Measurements from ENCODE around the gene DNM1. TPM values are rescaled to one million over a fixed set of nuclear protein-coding genes. Genes with fewer than 3 reads are reported as not detected.

Gene DNM1
- total and polyA plus RNA-seq, 2 of the 8 experiments (the other 6 are each of a cell fraction or from before 2014, with no cell fraction given): 34.3 to 62.7 TPM

DNA sequence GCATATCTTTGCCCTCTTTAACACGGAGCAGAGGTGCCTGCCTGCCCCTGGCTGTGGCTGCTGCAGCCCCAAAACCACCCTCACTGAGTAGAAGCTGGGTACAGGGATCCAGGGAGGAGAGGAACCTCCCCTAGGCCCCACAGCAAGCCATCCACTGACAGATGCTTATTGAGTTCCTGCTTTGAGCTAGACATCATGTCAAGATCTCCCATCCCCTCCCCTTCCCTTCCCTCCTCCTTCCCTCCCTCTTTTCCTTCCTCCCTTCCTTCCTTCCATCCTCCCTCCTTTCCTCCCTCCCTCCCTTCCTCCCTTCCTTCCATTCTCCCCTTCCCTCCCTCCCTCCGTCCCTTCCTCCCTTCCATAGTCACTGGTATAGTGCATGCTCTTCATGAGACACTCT is 43.3 kb downstream of the DNM1 start:
- Histone ChIP-seq H3K79me1 (ENCODE audit: low read depth, low read length) (no peaks in the 10 kb centered on the region), H2BK120ac (replicated peaks; ENCODE audit: low read depth, low read length) (no peak overlapping the region), H4K20me1 (replicated peaks in 1 of 2; ENCODE audit: control insufficient read depth in 1 of 2, insufficient read depth in 2 of 2, low read length in 2 of 2) (peaks cover 4 to 11% of the 10 kb centered on the region in 2 experiments), H2BK20ac (ENCODE audit: low read length) (no peak overlapping the region), H3K4me2 (ENCODE audit: insufficient read depth in 1 of 2, low read depth in 2 of 2, low read length in 2 of 2) (no peak overlapping the region), H3K4me1 (replicated peaks in 1 of 4; ENCODE audit: control insufficient read depth in 3 of 4, insufficient read depth in 4 of 4, low read length in 3 of 4) (peaks cover 5 to 22% (median 11%) of the 10 kb centered on the region in 4 experiments), H3K27me3 (replicated peaks in 1 of 4; ENCODE audit: control insufficient read depth in 3 of 4, extremely low read depth in 1 of 4, insufficient read depth in 3 of 4, low read length in 3 of 4) (no peaks in the 10 kb centered on the region; a peak in 1 of 7 replicates), H3K27ac (ENCODE audit: low read depth, low read length) (no peak overlapping the region), H3K18ac (ENCODE audit: extremely low read depth, low read length) (no peak overlapping the region), H2BK5ac (ENCODE audit: low read depth, low read length) (no peak overlapping the region), H4K91ac (replicated peaks; ENCODE audit: insufficient read length, low read length) (no peak overlapping the region), H3K14ac (ENCODE audit: insufficient read length) (no peak overlapping the region), H3K23me2 (ENCODE audit: low read depth, low read length) (peaks cover 18% of the 10 kb centered on the region), H3K9me3 (ENCODE audit: insufficient read depth in 2 of 2, low read depth in 1 of 2, low read length in 1 of 2) (no peaks in the 10 kb centered on the region), H3K9ac (replicated peaks in 1 of 4; ENCODE audit: extremely low read depth in 1 of 4, low read depth in 3 of 4, low read length in 3 of 4) (no peak overlapping the region), H4K8ac (ENCODE audit: extremely low read depth, insufficient read depth, low read length) (no peak overlapping the region), H3K79me2 (ENCODE audit: control insufficient read depth in 1 of 2, insufficient read depth in 2 of 2, low read length in 2 of 2) (no peaks in the 10 kb centered on the region), H3K4me3 (ENCODE audit: extremely low read depth in 1 of 4, insufficient read depth in 2 of 4, low read depth in 3 of 4, low read length in 4 of 4) (no peak overlapping the region), H4K5ac (ENCODE audit: insufficient read length, low read depth, low read length) (no peak overlapping the region), H3K23ac (ENCODE audit: insufficient read length) (no peak overlapping the region), H2AFZ (ENCODE audit: low read length) (no peak overlapping the region), H3K4ac (replicated peaks; ENCODE audit: insufficient read length, low read depth, low read length) (no peak overlapping the region), H2BK12ac (ENCODE audit: low read depth, low read length) (no peak overlapping the region), H2AK5ac (ENCODE audit: low read depth, low read length) (no peak overlapping the region), H3K36me3 (ENCODE audit: control insufficient read depth in 2 of 4, insufficient read depth in 4 of 4, low read length in 3 of 4) (no peaks in the 10 kb centered on the region), H3K56ac (replicated peaks; ENCODE audit: insufficient read length, low read depth, low read length) (no peak overlapping the region), H2BK15ac (ENCODE audit: low read length) (no peak overlapping the region)
- WGBS, 2 experiments (ENCODE audit: extremely low coverage in 1 of 2, insufficient coverage in 1 of 2, insufficient read length in 1 of 2, insufficient replicate concordance in 2 of 2, low coverage in 1 of 2, low lambda C conversion rate in 2 of 2, missing lambda C conversion rate in 1 of 2): 71% methylated on average over 2 of the region's 2 CpGs; no CpG with 5 or more reads in 1 of the 2 experiments
- TF ChIP-seq SP1 (IDR thresholded peaks at IDR 0.05; ENCODE audit: low read depth, low read length): no peak
- no peak for TF ChIP-seq SP4 (IDR thresholded peaks at IDR 0.05; ENCODE audit: low read length)
- no peak for TF ChIP-seq EZH2 (IDR thresholded peaks at IDR 0.05; ENCODE audit: low read depth, low read length, severe bottlenecking)
- no peak for TF ChIP-seq CEBPB (IDR thresholded peaks at IDR 0.05; ENCODE audit: low read depth, low read length)
- no peak for TF ChIP-seq POLR2A (IDR thresholded peaks at IDR 0.05; ENCODE audit: control extremely low read depth in 1 of 2, low read depth in 2 of 2, low read length in 2 of 2)
- no peak for TF ChIP-seq MAFK (IDR thresholded peaks at IDR 0.05; ENCODE audit: low read depth, low read length)
- TF ChIP-seq TCF12 (IDR thresholded peaks at IDR 0.05; ENCODE audit: low read depth, low read length): no peak
- TF ChIP-seq HDAC6 (IDR thresholded peaks at IDR 0.05; ENCODE audit: low read depth, low read length): no peak
- no peak for TF ChIP-seq SIX5 (IDR thresholded peaks at IDR 0.05; ENCODE audit: low read depth, low read length)
- no peak for TF ChIP-seq RFX5 (IDR thresholded peaks at IDR 0.05; ENCODE audit: borderline replicate concordance, low read depth, low read length)
- TF ChIP-seq CBX8 (IDR thresholded peaks at IDR 0.05; ENCODE audit: borderline replicate concordance, low read depth, low read length): no peak
- TF ChIP-seq POLR2AphosphoS5 (IDR thresholded peaks at IDR 0.05; ENCODE audit: low read depth, low read length): no peak
- TF ChIP-seq BCL11A (IDR thresholded peaks at IDR 0.05; ENCODE audit: low read depth in 2 of 2, low read length in 2 of 2): no peak
- TF ChIP-seq SIRT6 (IDR thresholded peaks at IDR 0.05; ENCODE audit: low read length): no peak
- TF ChIP-seq, protein P1, sequence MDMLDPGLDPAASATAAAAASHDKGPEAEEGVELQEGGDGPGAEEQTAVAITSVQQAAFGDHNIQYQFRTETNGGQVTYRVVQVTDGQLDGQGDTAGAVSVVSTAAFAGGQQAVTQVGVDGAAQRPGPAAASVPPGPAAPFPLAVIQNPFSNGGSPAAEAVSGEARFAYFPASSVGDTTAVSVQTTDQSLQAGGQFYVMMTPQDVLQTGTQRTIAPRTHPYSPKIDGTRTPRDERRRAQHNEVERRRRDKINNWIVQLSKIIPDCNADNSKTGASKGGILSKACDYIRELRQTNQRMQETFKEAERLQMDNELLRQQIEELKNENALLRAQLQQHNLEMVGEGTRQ (IDR thresholded peaks at IDR 0.05; ENCODE audit: low read length): no peak
- no peak for DNase-seq (ENCODE audit: low read depth in 1 of 2, low spot score in 2 of 2)
- ChIA-PET CTCF (ENCODE audit: partially characterized antibody) (interaction anchor here (0.9 to 4.1 kb wide), 3 partner anchors 9 to 27 kb away, joined by 3 to 22 read pairs (median 3); no protein-coding TSS in a partner anchor), POLR2A (ENCODE audit: partially characterized antibody) (interaction anchor here (0.9 to 2.1 kb wide), 6 partner anchors 9 to 87 kb away, joined by 3 to 10 read pairs (median 4); partner anchors contain the start of gene BBLN)
- FAIRE-seq: no peak
